DLD1 (cell line): ENCODE measurements around the gene PHACTR2.

Experiments used
- in situ Hi-C: cut with HindIII; loops from 2 replicates; pipeline ENCODE4 v1.10.0; 2017; ENCODE audit warnings: low sequenced_read_pairs

The PHACTR2 gene

GRCh38 chr6:143803769-143804568, 126.2 kb downstream of the PHACTR2 start:
- in situ Hi-C loops = no loop called here

- in situ Hi-C loops = no loop called here
Measured at GRCh38 chr6:143804835-143805239, 127.1 kb downstream of the PHACTR2 start.

GRCh38 chr6:143806282-143807102, 128.7 kb downstream of the PHACTR2 start:
- in situ Hi-C loops = no loop called here

DNA sequence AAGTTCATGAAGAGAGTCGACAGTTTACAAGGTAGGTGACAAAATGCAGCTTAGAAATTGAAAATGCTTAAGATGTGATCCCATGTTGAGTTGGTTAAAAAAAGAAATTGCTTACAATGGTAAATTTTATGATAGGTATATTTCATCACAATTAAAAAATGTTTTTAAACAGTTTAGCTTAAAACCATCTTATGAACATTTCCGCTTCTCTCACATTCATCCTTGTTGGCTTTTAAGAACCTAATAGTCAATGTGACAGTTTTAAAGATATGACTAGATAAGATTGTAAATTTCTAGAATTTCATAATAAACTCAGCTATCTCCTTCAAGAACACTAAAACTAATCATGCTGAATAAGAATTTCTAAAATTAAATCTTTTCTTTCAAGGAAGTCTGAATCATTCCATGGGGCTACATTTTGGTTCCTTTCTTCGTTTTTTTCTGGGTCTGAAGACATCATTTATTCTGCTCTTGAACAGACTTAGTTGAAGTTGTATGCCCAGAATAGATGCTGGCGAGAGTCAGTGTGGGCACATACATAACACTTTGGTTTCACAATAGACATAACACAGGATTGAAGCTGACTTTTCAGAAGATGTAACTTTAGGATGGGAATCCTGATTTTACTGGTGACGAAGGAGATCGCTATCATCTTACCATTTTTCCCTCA, 129.5 kb downstream of the PHACTR2 start:
- in situ Hi-C loops = no loop called here

DNA sequence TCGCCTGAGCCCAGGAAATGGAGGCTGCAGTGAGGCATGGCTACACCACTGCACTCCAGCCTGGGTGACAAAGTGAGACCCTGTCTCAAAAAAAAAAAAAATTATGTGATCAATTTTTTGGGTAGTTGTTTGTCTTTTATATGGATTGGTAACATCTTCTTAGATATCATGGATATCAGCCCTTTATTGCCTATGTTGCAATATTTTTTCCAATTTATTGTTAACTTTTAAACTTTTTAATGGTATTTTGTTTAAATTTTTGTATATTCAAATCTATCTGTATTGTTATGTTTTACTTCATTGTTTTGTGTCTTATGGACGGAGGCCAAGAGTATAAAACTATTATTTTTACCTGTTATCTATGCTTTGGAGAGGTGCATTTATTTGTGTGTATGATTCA, 133.0 kb downstream of the PHACTR2 start:
- in situ Hi-C loops = no loop called here

DNA sequence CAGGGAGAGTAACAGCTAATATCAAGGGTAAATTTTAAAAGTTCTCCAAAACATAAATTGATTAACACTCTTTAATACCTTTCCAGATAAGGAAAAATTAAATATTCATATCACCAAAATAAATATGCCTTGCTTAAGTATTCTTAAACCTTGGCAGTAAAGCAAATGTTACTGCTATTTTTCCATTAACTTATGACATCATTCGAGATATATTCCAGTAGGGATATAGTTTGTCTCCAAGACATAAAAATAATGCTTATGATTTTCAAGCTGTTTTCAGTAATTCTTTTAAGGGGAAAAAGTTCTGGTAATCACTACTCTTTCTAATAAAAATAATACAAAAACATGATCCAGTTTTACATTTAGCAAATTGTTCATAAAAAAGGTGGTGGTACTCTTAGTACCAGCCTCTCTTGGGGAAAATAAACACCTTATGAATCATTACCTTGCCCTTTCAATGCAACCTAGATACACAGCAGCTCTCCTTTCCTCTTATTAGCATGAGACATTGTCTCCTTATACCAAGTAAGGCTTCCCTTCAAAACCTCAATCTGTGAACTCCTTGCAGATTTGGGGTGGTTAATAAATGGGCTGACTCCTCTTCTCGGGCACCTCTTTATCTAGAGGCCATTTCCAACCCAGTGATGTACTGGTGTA, 133.9 kb downstream of the PHACTR2 start:
- in situ Hi-C loops = no loop called here

- in situ Hi-C loops = no loop called here
Measured at GRCh38 chr6:143817621-143818020, 139.9 kb downstream of the PHACTR2 start.

- in situ Hi-C loops = no loop called here
Measured at GRCh38 chr6:143821359-143821758, 143.6 kb downstream of the PHACTR2 start.

DNA sequence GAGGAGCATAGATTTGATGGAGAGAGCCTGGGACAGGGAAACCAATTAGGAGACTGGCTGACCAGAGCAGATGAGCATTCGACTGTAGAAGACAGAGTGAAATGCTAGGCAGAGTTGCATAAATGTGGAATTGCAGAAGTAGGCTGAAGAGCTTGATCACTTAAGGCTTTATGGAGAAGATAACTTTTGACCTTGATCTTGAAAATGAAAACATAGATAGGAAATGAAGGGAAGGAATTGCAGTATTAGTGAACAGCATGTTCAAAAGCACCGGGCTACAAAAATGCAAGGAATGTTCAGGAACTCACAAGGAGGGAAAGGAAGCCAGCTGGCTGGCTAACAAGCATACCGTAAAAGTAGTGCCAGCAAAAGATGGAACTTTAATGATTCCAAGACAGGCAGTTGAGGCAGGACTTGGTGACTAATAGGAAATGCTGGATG, 144.8 kb downstream of the PHACTR2 start:
- in situ Hi-C loops = no loop called here

DNA sequence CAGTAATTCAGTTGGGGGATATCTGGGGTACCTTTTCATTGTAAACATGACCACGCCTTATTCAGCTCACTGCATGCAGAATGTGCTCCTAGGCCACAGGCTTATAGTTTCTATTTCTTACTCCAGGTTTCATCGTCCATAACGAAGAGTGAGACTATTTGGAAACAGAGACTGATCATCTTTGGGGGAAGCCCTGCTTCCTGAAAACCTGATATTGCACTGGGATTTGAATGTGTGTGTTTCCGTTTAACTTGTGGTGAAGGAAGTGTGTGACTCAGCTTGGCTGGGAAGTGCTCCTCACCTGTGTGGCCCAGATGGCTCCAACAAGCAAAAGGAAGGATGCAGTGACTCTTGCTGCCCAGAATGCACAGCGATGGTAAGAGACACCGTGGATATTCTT, 145.8 kb downstream of the PHACTR2 start:
- in situ Hi-C loops = no loop called here

DNA sequence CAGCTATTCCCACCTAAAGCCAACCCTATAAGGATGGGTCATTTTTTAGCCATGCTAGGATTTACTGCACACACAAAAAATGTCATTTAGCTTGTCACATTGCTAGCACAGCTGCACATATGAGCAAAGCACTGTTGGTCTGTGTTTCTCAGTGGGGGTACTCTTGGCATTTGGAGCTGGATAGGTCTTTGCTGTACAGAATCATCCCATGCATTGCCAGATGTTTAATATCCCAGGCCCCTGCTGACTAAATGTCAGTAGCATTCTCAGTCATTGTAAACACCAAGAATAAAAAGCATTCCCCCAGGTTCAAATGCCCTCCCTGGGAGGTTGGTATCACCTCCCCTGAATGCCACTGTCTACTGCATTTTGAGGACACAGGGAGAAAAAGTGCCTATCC, 150.8 kb downstream of the PHACTR2 start:
- in situ Hi-C loops = no loop called here

- in situ Hi-C loops = no loop called here
Measured at GRCh38 chr6:143836150-143836549, 158.4 kb downstream of the PHACTR2 start.

DNA sequence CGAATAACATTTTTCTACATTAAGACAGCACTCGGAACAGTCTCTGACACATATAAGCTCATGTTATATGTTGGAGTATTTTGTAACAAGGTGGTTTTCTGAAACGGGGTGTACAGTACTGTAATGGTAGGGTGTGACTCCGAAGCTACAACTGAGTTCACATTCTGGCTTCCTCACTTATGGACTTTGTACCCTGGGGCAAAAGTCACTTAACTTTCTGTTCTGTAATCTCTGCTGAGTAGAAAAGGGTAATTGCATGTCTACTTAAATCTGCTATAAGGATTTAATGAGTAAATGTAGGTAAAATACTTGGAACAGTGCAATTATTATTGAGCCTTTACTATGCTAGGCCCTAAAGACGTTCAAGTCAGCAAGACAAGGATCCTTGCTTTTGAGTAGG, 160.6 kb downstream of the PHACTR2 start:
- in situ Hi-C loops = no loop called here

DNA sequence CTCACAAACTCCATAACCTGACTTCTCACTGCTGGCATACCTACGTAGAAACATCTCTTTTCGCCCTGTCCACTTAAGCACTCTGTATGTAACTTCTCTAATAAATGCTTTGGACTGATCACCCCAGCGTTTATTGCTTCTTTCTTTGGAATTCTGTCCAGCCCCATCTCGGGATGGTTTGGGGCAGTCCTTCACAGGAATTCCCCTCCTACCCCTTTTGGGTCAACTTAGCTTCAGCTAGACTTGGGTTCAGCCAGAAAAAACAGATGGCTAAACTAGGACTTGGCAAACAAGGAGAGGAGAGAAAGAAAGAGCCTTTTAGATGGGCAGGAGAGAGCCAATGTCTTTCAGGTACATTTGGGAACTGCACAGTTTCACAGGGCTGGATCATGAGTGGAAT, 161.4 kb downstream of the PHACTR2 start:
- in situ Hi-C loops = no loop called here

- in situ Hi-C loops = no loop called here
Measured at GRCh38 chr6:143840595-143841265, 163.0 kb downstream of the PHACTR2 start.

- in situ Hi-C loops = no loop called here
Measured at GRCh38 chr6:143842461-143842901, 164.7 kb downstream of the PHACTR2 start.

DNA sequence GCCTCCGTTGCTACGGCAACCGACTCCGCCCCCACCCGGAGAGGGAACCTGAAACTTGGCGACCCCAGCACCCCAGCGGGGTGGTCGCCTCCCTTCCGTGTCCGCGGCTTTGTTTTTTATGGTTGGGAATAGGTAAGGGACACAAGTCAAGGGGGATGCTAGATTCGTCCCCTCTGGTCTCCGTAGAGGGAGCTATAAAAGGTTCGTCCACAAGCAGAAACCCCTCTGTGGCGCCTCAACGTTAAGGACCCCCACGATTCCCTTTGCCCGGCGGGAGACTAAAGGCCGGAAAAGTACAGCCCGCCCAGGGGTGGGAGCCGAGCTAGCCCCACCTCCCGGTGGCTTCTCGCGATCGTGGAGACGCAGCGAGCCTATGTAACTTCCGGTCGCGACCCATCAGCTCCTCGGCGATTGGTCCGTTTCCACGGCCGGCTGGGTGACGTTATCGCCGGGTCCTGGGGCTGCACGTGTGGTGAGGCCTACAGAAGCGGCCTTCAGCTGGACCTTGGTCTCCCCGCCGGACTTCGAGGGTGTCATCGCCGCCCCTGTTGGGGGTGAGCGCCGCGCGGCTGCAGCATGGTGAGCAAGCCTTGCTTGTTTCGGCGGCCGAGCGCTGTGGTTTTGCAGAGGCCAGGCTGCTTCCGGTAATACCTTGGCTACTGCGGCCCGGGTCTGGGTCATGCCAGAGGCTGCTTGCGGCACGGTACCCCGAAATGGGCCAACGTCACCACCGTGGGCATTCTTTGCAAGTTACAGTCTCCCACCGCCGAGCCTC, 165.3 kb downstream of the PHACTR2 start, which contains the start of gene LTV1:
TSS of gene LTV1 (plus strand) at position 437 of the 775 bp plus-strand sequence. CDS start at position 577, 140 bp downstream.
- in situ Hi-C loops = no loop called here

DNA sequence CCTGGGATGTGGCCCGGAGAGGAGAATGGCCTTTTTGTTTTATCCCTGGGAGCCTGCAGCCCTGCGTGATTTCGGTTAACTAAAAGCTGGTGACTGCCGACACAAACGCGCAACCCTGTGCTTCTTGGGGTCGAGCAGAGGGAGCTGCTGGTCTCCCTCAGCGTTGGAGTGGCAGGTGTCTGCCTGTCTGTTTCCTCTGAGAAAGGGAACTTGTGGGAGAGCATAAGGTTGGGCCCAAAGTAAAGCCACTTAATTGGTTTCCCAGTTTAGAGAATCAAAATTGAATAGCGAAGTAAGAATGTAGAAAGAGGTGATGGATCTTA, 165.9 kb downstream of the PHACTR2 start:
- in situ Hi-C loops = no loop called here

DNA sequence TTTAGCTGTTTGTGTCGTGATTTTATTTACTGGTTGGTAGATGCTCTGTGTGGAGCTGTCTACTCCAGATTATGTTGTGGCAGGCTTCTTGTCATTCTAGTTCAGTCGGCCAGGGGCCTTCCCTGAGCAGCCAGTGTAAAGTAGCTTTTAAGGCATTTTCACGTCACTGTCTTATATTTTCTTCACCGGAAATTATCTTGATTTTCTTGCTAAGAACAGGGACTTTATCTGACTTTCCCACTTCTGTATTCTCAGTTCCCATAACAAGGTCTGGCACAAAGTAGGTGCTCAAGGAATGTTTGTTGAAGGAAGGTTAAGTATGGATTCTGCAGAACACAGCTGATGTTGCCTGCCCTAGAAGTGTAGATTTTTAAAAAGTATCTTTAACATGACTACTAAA, 166.2 kb downstream of the PHACTR2 start:
- in situ Hi-C loops = no loop called here

DNA sequence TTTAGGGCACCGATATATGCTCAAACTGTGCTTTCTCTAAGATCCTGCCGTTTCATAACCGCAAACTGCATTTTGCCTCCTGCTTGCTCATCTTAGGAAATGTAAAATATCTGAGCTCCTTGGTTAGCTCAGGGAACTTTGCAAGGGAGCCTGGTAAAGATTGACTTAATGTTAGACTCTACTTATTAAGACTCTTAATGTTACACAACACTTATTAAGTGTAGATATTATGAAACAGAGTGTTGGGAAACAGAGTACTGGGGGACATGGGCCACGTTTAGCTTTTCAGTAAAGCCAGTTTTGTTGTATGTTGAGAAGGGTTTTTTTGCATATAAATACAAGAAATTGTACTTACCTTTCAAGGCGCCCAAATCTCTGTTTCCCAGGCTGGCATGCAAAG, 167.3 kb downstream of the PHACTR2 start:
- in situ Hi-C loops = no loop called here
